HepG2 (cell line): Measurements from ENCODE around the gene ABCA3. TPM values are rescaled to one million over a fixed set of nuclear protein-coding genes. Genes with fewer than 3 reads are reported as not detected.

ENCODE experiments used
- MIER2 ChIP-seq: IDR thresholded peaks from 2 replicates; pipeline ENCODE4 v1.6.1; 2016; ENCODE audit warnings: missing biosample characterization, missing genetic modification reagents
- NR2F6 ChIP-seq, 2 experiments: IDR thresholded peaks; 2 replicates each; pipeline ENCODE4 v1.6.1; 2016; ENCODE audit warnings: antibody characterized with exemption in 1 of 2, mild to moderate bottlenecking in 1 of 2
- PHF21A ChIP-seq: sonication (generic); formaldehyde crosslinking; IDR thresholded peaks from 2 replicates; pipeline ENCODE4 v1.5.0; 2020; ENCODE audit warnings: mild to moderate bottlenecking, missing genetic modification reagents
- RBM39 ChIP-seq: fragments of 200-400 bp; formaldehyde crosslinking; IDR thresholded peaks from one replicate; pipeline ENCODE4 v1.6.1; 2018; ENCODE audit warnings: antibody characterized with exemption, mild to moderate bottlenecking, low read depth, low read length; ENCODE audit not compliant: poor library complexity, severe bottlenecking
- RXRA ChIP-seq: sonication (generic); formaldehyde crosslinking; IDR thresholded peaks from 2 replicates; pipeline ENCODE4 v1.5.1; 2020; ENCODE audit warnings: missing genetic modification reagents
- SIN3A ChIP-seq: IDR thresholded peaks from 2 replicates; pipeline ENCODE4 v1.6.1; 2011; ENCODE audit warnings: low read depth, mild to moderate bottlenecking, control low read depth, low read length, borderline replicate concordance
- SRY ChIP-seq: sonication (generic); formaldehyde crosslinking; IDR thresholded peaks from 2 replicates; pipeline ENCODE4 v1.8.0; 2022; ENCODE audit warnings: mild to moderate bottlenecking, missing genetic modification reagents
- TBX2 ChIP-seq: sonication (generic); formaldehyde crosslinking; IDR thresholded peaks from 2 replicates; pipeline ENCODE4 v1.5.0; 2020; ENCODE audit warnings: missing genetic modification reagents, mild to moderate bottlenecking, borderline replicate concordance
- ZNF331 ChIP-seq: sonication (generic); formaldehyde crosslinking; IDR thresholded peaks from 2 replicates; pipeline ENCODE4 v1.4.0; 2020; ENCODE audit warnings: missing genetic modification reagents
- ZNF431 ChIP-seq: sonication (generic); formaldehyde crosslinking; IDR thresholded peaks from 2 replicates; pipeline ENCODE4 v1.9.0; 2022; ENCODE audit warnings: missing genetic modification reagents, low read depth, mild to moderate bottlenecking, borderline replicate concordance
- ZNF468 ChIP-seq: sonication (generic); formaldehyde crosslinking; IDR thresholded peaks from 2 replicates; pipeline ENCODE4 v1.8.0; 2022; ENCODE audit warnings: mild to moderate bottlenecking, moderate library complexity, missing genetic modification reagents
- polyA plus RNA-seq, 8 experiments: library from polyadenylated mRNA; depleted of rRNA in 3 of 8; stranded (reverse) in 7 of 8; unstranded in 1 of 8; fragments of >200 nt; fragmentation: Illumina TruSeq in 4 of 8; extraction: Trizol in 4 of 8; gene quantifications; 2 replicates each; pipeline versions ENCODE4 v1.2.1 to v1.2.3, GENCODE V29; 2011 to 2016; ENCODE audit warnings: low read depth in 4 of 8, missing spikeins in 1 of 8, mixed read lengths in 1 of 8; ENCODE audit not compliant: insufficient read depth in 1 of 8
- total RNA-seq, 5 experiments: library from RNA; depleted of rRNA; stranded (reverse); fragments of >200 nt; fragmentation: Illumina TruSeq; extraction: Trizol; gene quantifications; 2 replicates each; pipeline ENCODE4 v1.2.3, GENCODE V29; 2016; ENCODE audit warnings: low read depth in 1 of 5
- TF ChIP-seq, protein P1 (sequence below): IDR thresholded peaks from 2 replicates; pipeline ENCODE4 v1.6.1; 2016; ENCODE audit warnings: low read depth, missing genetic modification reagents, missing compliant biosample characterization
- TF ChIP-seq, protein P2 (sequence below): sonication (generic); formaldehyde crosslinking; IDR thresholded peaks from 2 replicates; pipeline ENCODE4 v1.4.0; 2020; ENCODE audit warnings: missing genetic modification reagents, low read depth, mild to moderate bottlenecking, borderline replicate concordance
- TF ChIP-seq, protein P3 (sequence below): sonication (generic); formaldehyde crosslinking; IDR thresholded peaks from 2 replicates; pipeline ENCODE4 v1.4.0; 2020; ENCODE audit warnings: missing genetic modification reagents, borderline replicate concordance
- TF ChIP-seq, protein P4 (sequence below): IDR thresholded peaks from 2 replicates; pipeline ENCODE4 v1.6.1; 2018; ENCODE audit warnings: missing genetic modification reagents, mild to moderate bottlenecking, missing compliant biosample characterization
- TF ChIP-seq, protein P5 (sequence below): sonication (generic); formaldehyde crosslinking; IDR thresholded peaks from 2 replicates; pipeline ENCODE4 v1.5.0; 2020; ENCODE audit warnings: missing genetic modification reagents

ABCA3 gene
- total and polyA plus RNA-seq, 2 of the 13 experiments (the other 11 are each of a cell fraction or from before 2014, with no cell fraction given), result 0.60 to 1.5 TPM

DNA sequence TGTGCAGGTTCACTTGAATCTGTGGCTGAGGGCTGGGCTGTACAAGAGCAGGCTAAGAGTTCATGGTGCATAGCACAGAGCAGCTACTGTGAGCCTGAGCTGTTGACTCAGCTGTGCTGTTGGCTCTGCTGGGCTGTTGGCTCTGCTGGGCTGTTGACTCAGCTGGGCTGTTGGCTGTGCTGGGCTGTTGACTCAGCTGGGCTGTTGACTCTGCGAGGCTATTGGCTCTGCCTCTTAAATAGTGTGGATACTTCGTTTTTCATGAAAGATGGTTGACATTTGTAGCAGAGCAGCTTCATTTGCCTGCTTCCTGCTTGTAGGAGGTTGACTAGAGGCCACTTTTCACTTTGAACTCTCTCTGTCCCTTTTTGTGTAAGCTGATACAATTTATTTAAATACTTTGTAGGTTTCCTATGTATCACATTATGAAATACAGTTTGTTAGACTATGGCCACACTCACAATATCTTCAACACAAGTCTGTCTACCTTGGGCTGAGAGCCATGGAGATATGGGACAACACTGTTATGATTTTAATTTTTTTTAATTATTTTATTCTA is 48.4 kb upstream of the ABCA3 start (continued):
- TF ChIP-seq, protein P1, sequence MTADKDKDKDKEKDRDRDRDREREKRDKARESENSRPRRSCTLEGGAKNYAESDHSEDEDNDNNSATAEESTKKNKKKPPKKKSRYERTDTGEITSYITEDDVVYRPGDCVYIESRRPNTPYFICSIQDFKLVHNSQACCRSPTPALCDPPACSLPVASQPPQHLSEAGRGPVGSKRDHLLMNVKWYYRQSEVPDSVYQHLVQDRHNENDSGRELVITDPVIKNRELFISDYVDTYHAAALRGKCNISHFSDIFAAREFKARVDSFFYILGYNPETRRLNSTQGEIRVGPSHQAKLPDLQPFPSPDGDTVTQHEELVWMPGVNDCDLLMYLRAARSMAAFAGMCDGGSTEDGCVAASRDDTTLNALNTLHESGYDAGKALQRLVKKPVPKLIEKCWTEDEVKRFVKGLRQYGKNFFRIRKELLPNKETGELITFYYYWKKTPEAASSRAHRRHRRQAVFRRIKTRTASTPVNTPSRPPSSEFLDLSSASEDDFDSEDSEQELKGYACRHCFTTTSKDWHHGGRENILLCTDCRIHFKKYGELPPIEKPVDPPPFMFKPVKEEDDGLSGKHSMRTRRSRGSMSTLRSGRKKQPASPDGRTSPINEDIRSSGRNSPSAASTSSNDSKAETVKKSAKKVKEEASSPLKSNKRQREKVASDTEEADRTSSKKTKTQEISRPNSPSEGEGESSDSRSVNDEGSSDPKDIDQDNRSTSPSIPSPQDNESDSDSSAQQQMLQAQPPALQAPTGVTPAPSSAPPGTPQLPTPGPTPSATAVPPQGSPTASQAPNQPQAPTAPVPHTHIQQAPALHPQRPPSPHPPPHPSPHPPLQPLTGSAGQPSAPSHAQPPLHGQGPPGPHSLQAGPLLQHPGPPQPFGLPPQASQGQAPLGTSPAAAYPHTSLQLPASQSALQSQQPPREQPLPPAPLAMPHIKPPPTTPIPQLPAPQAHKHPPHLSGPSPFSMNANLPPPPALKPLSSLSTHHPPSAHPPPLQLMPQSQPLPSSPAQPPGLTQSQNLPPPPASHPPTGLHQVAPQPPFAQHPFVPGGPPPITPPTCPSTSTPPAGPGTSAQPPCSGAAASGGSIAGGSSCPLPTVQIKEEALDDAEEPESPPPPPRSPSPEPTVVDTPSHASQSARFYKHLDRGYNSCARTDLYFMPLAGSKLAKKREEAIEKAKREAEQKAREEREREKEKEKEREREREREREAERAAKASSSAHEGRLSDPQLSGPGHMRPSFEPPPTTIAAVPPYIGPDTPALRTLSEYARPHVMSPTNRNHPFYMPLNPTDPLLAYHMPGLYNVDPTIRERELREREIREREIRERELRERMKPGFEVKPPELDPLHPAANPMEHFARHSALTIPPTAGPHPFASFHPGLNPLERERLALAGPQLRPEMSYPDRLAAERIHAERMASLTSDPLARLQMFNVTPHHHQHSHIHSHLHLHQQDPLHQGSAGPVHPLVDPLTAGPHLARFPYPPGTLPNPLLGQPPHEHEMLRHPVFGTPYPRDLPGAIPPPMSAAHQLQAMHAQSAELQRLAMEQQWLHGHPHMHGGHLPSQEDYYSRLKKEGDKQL, result peak; percentile 68; the same call in 1 of the 2 replicates
- TF ChIP-seq RBM39 (peak; percentile 44), ZNF468 (no peak), ZNF331 (CRISPR knock-in tag) (peak; percentile 96), NR2F6 (IDR thresholded peaks at IDR 0.05) (no peak), NR2F6 (CRISPR knock-in tag; IDR thresholded peaks at IDR 0.05) (peak; percentile 61), SRY (CRISPR knock-in tag) (0 out of 2 replicates have a peak, but pooled peaks have one; percentile 26), RXRA (CRISPR knock-in tag) (peak; percentile 81), SIN3A (peak; percentile 49; the same call in 1 of the 2 replicates), PHF21A (CRISPR knock-in tag) (peak; percentile 75), MIER2 (CRISPR knock-in tag) (peak; percentile 66; the same call in 1 of the 2 replicates), ZNF431 (0 out of 2 replicates have a peak, but pooled peaks have one; percentile 29), TBX2 (CRISPR knock-in tag) (peak; percentile 93)
- TF ChIP-seq, protein P2, sequence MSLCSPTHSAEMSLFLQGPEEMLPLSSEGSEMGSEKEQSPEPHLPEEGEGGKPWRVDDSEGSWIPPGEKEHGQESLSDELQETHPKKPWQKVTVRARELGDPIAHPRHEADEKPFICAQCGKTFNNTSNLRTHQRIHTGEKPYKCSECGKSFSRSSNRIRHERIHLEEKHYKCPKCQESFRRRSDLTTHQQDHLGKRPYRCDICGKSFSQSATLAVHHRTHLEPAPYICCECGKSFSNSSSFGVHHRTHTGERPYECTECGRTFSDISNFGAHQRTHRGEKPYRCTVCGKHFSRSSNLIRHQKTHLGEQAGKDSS (CRISPR knock-in tag), result peak; percentile 91
- TF ChIP-seq, protein P3, sequence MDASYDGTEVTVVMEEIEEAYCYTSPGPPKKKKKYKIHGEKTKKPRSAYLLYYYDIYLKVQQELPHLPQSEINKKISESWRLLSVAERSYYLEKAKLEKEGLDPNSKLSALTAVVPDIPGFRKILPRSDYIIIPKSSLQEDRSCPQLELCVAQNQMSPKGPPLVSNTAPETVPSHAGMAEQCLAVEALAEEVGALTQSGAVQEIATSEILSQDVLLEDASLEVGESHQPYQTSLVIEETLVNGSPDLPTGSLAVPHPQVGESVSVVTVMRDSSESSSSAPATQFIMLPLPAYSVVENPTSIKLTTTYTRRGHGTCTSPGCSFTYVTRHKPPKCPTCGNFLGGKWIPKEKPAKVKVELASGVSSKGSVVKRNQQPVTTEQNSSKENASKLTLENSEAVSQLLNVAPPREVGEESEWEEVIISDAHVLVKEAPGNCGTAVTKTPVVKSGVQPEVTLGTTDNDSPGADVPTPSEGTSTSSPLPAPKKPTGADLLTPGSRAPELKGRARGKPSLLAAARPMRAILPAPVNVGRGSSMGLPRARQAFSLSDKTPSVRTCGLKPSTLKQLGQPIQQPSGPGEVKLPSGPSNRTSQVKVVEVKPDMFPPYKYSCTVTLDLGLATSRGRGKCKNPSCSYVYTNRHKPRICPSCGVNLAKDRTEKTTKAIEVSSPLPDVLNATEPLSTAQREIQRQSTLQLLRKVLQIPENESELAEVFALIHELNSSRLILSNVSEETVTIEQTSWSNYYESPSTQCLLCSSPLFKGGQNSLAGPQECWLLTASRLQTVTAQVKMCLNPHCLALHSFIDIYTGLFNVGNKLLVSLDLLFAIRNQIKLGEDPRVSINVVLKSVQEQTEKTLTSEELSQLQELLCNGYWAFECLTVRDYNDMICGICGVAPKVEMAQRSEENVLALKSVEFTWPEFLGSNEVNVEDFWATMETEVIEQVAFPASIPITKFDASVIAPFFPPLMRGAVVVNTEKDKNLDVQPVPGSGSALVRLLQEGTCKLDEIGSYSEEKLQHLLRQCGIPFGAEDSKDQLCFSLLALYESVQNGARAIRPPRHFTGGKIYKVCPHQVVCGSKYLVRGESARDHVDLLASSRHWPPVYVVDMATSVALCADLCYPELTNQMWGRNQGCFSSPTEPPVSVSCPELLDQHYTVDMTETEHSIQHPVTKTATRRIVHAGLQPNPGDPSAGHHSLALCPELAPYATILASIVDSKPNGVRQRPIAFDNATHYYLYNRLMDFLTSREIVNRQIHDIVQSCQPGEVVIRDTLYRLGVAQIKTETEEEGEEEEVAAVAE (CRISPR knock-in tag), result no peak
- TF ChIP-seq, protein P4, sequence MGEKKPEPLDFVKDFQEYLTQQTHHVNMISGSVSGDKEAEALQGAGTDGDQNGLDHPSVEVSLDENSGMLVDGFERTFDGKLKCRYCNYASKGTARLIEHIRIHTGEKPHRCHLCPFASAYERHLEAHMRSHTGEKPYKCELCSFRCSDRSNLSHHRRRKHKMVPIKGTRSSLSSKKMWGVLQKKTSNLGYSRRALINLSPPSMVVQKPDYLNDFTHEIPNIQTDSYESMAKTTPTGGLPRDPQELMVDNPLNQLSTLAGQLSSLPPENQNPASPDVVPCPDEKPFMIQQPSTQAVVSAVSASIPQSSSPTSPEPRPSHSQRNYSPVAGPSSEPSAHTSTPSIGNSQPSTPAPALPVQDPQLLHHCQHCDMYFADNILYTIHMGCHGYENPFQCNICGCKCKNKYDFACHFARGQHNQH (CRISPR knock-in tag), result peak; percentile 57; the same call in 1 of the 2 replicates
- TF ChIP-seq, protein P5, sequence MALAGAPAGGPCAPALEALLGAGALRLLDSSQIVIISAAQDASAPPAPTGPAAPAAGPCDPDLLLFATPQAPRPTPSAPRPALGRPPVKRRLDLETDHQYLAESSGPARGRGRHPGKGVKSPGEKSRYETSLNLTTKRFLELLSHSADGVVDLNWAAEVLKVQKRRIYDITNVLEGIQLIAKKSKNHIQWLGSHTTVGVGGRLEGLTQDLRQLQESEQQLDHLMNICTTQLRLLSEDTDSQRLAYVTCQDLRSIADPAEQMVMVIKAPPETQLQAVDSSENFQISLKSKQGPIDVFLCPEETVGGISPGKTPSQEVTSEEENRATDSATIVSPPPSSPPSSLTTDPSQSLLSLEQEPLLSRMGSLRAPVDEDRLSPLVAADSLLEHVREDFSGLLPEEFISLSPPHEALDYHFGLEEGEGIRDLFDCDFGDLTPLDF, result no peak
